HTR-8/SVneo (cell line): ENCODE results near the gene SSPN.
A peak's percentile ranks its signal among the peaks of the same experiment; 100 is the strongest.
"Not testable (repeated sequence)": the region's sequence is repeated elsewhere in the genome, so short reads cannot be mapped to it uniquely, and the experiment has no call there.

Source experiments
- DNase-seq: peaks from one replicate; pipeline ENCODE4 v3.0.0; 2011; ENCODE audit warnings: low spot score, mixed read lengths; ENCODE audit not compliant: insufficient read length
- FAIRE-seq: peaks from 2 replicates; lab custom pipeline; 2011; peaks lifted over from hg19 to GRCh38; lab: Jason Lieb, UNC

The SSPN gene

GRCh38 chr12:26226122-26226521, 30.7 kb downstream of the SSPN start:
- FAIRE-seq, result peak; percentile 26

GRCh38 chr12:26226629-26227360, 31.4 kb downstream of the SSPN start:
- DNase-seq (peak; percentile 73), FAIRE-seq (peak; percentile 87)

More at GRCh38 chr12:26226122-26226521, 30.7 kb downstream of the SSPN start:
- no peak for DNase-seq

DNA sequence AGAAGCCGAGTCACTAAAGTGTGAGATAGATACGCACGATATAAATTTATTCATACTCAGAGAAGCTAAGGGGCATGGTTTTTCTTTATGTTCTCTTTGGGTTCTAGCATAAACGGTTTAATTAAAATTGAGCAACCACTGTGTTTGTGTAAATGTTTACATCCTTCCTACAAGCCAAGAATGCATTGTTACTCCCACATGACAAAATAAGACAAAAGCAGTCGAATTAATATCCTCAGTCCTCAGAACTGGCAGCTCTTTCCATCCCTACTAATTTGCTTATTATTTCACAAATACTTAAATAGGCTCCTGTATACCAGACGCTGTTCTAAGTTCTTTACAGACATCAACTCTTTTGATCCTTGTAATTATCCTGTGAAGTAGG, 32.0 kb downstream of the SSPN start:
- no peak for FAIRE-seq

GRCh38 chr12:26229910-26230309, 34.5 kb downstream of the SSPN start:
- no peak for FAIRE-seq
- DNase-seq, result no peak

More for the DNA sequence above, 32.0 kb downstream of the SSPN start:
- no peak for DNase-seq

DNA sequence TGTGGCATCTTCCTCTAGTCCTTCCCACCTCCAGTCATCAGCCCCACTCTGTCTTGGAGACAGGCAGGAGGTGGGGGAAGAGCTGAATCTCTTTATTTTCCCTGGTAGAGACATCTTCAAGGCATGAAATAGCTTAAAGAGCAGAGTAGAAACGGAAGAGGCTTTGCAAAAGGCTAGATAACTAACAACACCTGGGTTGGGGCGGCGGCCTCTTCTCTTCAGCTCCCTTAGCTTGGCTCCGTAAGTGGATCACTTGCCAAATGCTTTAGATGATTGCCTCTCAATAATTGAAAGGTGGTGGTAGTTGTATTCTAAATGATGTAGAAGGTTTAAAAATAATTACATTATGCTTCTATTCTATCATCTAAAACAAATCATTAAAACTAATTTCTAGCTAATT, 36.1 kb downstream of the SSPN start:
- no peak for DNase-seq
- FAIRE-seq, result no peak

GRCh38 chr12:26231921-26232320, 36.5 kb downstream of the SSPN start:
- no peak for DNase-seq

GRCh38 chr12:26233631-26234030, 38.3 kb downstream of the SSPN start:
- no peak for DNase-seq
- FAIRE-seq, result no peak

More at GRCh38 chr12:26231921-26232320, 36.5 kb downstream of the SSPN start:
- FAIRE-seq, result no peak

DNA sequence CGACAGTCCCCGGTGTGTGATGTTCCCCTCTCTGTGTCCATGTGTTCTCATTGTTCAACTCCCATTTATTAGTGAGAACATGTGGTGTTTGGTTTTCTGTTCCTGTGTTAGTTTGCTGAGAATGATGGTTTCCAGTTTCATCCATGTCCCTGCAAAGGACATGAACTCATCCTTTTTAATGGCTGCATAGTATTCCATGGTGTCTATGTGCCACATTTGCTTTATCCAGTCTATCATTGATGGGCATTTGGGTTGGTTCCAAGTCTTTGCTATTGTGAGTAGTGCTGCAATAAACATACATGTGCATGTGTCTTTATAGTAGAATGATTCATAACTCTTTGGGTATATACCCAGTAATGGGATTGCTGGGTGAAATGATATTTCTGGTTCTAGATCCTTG, 40.1 kb downstream of the SSPN start:
- not testable (repeated sequence) for DNase-seq, FAIRE-seq

- DNase-seq (no peak), FAIRE-seq (no peak)
Measured at GRCh38 chr12:26238341-26239121, 43.2 kb downstream of the SSPN start.

DNA sequence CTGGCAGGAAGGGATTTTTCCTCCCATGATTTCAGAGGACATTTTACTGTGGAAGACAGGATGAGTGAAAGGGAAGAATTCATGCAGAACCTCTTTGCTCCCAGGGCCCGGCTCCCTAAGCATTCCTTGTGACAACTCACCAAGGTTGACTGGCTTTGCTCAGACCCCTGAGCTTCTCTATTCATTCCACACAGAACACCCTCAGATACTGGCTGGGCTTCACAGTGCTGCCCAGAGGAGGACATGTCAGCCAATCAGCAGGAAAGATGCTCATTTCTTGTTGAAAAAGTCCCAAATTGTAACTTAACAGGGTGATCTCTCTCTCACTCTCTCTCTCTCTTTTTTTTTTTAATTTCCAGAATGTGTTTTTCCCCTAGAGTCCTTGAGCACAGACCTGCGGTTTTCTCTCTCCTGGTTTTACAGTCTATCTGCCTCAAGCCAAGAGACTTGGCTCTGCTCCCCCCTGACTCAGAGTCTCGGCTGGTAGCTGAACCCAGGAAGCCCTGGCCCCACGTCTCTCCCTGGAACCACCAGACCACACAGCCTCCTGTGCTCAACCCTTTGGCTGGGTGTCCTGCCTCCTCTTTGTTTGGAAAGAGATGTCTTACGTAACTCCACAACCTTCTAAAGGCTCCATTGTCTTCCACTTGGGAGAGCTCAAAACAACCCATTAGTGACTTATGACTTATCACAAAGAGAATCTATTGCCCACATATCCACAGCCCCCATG, 43.9 kb downstream of the SSPN start:
- FAIRE-seq (peak; percentile 48), DNase-seq (peak; percentile 22)

DNA sequence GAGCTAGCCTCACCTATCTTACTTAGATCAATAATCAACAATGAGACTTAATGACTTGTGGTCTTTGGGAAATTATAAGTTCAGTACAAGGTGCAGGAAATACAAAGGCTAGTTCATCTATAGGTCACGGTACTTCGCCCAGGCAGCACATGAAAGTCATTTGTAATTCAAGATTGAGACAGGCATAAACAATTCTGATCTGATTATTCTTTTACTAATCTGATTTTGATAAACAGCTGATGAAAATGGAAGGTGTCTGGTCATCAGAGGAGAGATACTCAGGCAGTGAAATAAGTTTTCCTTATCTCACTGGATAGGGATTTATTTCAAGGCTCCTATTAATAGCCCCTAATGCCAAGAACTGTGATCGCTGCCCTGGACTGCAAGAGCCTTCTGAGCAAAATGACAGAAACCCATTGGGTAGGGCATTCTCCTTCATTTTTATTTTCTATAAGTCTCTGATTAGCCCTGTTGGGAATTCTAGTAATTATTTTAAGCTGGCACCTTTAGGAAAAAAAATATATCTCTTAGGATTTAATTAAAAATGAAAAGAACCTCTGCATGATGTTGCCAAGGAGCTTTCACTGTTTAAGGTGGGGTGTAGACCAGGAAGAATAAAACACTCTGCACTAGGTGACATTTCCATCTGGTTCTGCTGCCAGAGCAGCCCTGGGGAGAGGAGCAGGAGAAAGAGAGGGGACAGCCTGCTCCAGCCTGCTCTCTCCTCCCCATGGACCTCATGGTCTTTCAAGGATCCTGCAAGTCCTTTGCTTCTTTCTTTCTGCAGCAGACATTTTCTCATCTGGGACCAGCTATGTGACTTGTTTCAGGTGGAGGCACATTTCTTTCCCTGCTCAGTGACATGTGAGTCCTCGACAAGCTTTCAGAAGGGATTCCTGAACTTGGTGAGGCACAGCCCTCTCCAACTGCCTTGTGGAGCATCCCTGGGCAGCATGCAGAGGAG, 44.8 kb downstream of the SSPN start:
- FAIRE-seq (no peak), DNase-seq (no peak)

DNA sequence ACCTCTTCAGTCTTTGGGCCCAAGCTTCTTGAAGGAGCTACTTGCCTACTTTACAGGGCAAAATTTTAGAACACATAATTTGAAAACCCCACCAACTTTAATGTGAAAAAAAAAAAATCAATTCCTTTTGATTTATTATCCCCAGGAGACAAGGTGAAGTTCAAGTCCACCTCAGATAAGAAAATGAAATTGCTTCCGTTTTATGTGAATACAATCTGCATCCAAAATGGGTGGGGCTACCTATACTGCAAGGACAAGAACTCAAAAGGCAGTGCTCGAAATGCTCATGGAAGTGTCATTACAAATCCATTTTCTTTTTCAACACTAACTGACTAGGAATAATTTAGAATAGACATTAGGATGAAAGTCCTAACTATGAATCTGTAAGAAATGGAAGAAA, 45.7 kb downstream of the SSPN start:
- no peak for FAIRE-seq
- no peak for DNase-seq

- FAIRE-seq, result no peak
Measured at GRCh38 chr12:26242683-26243082, 47.3 kb downstream of the SSPN start.

DNA sequence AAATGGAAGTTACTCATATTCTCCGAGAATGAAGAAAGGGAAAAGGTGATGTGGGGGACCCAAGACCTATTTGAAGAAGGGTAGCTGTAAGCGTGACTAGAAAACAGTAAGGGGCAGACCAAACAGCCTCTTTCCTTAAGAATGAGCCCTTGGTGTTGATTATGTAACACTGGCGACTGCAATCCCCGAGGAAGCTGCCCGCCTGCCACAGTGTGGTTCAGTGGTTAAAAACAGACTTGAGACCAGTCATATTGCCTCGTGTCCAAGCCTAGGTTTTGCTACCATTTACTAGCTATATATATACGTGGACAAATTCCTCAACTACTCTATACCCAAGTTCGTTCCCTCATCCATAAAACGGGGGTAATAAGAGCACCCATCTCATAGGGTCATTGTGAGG, 49.1 kb downstream of the SSPN start:
- no peak for DNase-seq
- peak; percentile 72 for FAIRE-seq

More at GRCh38 chr12:26242683-26243082, 47.3 kb downstream of the SSPN start:
- DNase-seq, result no peak

DNA sequence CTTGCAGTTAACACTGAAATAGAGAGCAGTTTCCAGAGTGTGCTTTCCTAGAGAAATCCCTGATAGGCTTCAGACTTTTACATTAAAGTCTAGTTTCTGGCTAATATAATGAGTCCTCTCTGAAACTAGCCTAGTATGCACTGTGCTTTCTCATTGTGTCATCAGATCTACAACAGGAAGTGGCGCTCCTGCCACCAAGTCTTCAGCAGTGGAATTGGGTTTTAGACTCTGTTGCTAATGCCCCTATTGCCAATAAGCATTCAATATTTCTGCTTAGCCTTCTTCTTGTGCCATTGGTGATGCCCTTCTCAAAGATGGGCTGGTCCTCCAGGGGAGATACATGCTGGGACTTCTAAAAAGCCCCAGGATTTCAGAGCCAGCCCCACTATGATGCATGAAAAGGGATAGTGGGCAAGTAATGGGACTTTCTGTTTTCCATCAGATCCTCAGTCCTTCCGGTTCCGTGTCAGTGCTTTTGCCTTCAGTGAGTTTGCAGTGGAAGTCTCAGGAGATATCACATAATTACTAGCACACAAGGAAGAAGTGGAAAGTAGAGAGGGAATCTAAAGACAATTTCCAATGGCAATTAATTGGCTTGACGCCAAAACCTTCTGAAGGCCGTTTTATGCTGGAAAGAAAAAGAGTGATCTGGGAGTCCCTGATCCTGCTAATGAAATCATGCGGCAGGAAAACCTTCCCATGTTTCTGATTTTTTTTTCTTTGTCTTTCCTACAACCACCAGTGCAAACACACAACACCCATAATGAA, 50.0 kb downstream of the SSPN start:
- FAIRE-seq, result peak; percentile 28
- no peak for DNase-seq

DNA sequence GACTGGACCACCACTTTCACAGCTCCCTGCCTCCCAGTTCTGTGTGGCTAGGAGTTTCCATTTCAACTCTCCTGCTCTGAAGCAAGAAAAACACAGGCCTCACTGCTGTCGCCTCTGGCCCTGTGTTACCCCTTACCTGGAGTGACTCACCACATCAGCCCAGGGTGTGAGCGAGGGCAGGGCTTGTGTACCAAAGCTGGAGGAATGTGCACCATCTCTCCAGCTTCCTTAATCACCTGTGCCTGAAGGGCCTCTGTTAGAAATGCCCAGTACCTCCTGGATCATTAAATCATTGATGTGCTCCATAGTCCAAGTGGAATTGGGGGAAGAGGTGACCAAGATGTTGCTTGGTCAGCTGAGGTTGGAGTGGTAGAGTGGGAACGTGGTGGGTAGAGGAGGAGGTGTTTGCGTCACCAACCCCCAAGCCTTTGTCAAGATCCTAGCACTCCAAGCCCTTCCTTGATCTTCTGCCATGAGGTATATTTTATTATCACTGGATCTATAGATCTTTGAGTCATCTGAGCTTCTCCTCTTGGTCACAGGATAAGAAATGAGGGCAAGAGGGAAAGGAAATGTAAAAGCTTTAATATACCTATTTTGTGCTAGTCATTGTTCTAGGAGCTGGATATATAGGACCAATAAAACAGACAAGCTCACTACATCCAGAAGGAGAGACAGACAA, 51.3 kb downstream of the SSPN start:
- FAIRE-seq (no peak), DNase-seq (no peak)

DNA sequence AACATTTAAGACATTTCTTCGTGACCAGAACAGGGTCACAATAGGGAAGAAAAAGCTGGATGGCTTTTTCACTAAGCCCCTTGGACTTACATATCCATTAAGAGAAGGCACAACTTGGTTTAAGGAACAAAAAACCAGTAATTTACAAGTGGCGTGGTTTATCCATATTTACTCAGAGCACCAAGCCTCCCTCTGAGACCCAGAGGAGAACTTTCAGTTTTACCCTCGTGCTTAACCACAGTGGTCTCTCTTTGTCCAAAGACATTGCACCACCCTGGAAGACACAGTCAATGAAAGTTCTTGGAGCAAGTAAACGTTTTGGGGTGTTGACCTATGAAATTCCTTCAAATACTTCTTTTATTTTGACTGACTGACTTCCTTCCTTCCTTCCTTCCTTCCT, 52.5 kb downstream of the SSPN start:
- FAIRE-seq (no peak), DNase-seq (no peak)

DNA sequence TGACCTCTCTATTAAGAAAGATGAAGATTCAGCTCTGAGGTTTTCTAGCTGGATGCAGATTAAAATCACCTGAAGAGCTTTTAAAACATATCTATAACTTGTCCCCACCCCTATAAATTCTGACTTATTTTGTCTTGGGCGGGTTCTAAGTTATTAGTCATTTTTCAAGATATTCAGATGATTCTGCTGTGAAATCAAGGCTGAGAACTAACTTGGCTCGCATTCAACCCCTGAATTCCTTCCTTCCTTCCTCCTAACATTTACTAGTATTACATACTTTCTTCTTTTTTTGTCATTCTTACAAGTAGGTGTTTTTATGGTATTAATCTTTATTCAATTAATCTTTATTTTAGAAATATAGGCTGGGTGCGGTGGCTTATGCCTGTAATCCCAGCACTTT, 55.4 kb downstream of the SSPN start:
- DNase-seq (no peak), FAIRE-seq (no peak)
